Measurements from ENCODE around the gene CXorf58.

GRCh38 chrX:23907111-23907497 lies 702 bp upstream of the CXorf58 start:
- TF ChIP-seq, protein P1, sequence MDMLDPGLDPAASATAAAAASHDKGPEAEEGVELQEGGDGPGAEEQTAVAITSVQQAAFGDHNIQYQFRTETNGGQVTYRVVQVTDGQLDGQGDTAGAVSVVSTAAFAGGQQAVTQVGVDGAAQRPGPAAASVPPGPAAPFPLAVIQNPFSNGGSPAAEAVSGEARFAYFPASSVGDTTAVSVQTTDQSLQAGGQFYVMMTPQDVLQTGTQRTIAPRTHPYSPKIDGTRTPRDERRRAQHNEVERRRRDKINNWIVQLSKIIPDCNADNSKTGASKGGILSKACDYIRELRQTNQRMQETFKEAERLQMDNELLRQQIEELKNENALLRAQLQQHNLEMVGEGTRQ (IDR thresholded peaks at IDR 0.05; ENCODE audit: low read length), result no peak
- TF ChIP-seq POLR2A (IDR thresholded peaks at IDR 0.05; ENCODE audit: control extremely low read depth in 1 of 2, low read depth in 2 of 2, low read length in 2 of 2) (no peak), PHF8 (conservative IDR thresholded peaks at IDR 0.05; ENCODE audit: low read depth, low read length) (no peak)
